HepG2 (cell line): ENCODE measurements around the gene MAP4K3. TPM values are rescaled to one million over a fixed set of nuclear protein-coding genes. Genes with fewer than 3 reads are reported as not detected.

Experiments
- ARNT2 ChIP-seq: sonication (generic); formaldehyde crosslinking; IDR thresholded peaks from 2 replicates; pipeline ENCODE4 v1.8.0; 2022; ENCODE audit warnings: mild to moderate bottlenecking, low read depth, missing genetic modification reagents, moderate library complexity
- CEBPB ChIP-seq: IDR thresholded peaks from 2 replicates; pipeline ENCODE4 v1.6.1; 2011; ENCODE audit warnings: low read depth, low read length, improper control_type of control experiment, borderline replicate concordance
- DNMT3B ChIP-seq: conservative IDR thresholded peaks from 2 replicates; pipeline ENCODE4 v1.6.1; 2016; ENCODE audit warnings: missing biosample characterization, control low read depth
- FOXA3 ChIP-seq: IDR thresholded peaks from 2 replicates; pipeline ENCODE4 v1.6.1; 2016; ENCODE audit warnings: missing genetic modification reagents, missing compliant biosample characterization
- FOXO1 ChIP-seq: sonication (generic); formaldehyde crosslinking; IDR thresholded peaks from 2 replicates; pipeline ENCODE4 v1.4.0; 2020; ENCODE audit warnings: missing genetic modification reagents
- RARA ChIP-seq: IDR thresholded peaks from 2 replicates; pipeline ENCODE4 v1.6.1; 2016; ENCODE audit warnings: missing genetic modification reagents, missing compliant biosample characterization
- SALL1 ChIP-seq: sonication (generic); formaldehyde crosslinking; IDR thresholded peaks from 2 replicates; pipeline ENCODE4 v1.8.0; 2022; ENCODE audit warnings: mild to moderate bottlenecking, missing genetic modification reagents
- SOX5 ChIP-seq: IDR thresholded peaks from 2 replicates; pipeline ENCODE4 v1.6.1; 2016; ENCODE audit warnings: borderline replicate concordance
- SOX6 ChIP-seq, 2 experiments: fragments of 450-650 bp in 1 of 2; sonication (generic) in 1 of 2; formaldehyde crosslinking in 1 of 2; IDR thresholded peaks; 2 replicates each; pipeline versions ENCODE4 v1.4.0 to v1.6.1; 2017 to 2020; ENCODE audit warnings: antibody characterized with exemption in 1 of 2, mild to moderate bottlenecking in 1 of 2, missing genetic modification reagents in 1 of 2
- ZBTB3 ChIP-seq: sonication (generic); formaldehyde crosslinking; IDR thresholded peaks from 2 replicates; pipeline ENCODE4 v1.4.0; 2020; ENCODE audit warnings: low read depth, mild to moderate bottlenecking, moderate library complexity, missing genetic modification reagents, borderline replicate concordance
- ZFX ChIP-seq: sonication (generic); formaldehyde crosslinking; IDR thresholded peaks from 2 replicates; pipeline ENCODE4 v1.4.0; 2020; ENCODE audit warnings: mild to moderate bottlenecking, low read depth, missing genetic modification reagents, moderate library complexity
- ZNF501 ChIP-seq: sonication (generic); formaldehyde crosslinking; IDR thresholded peaks from 2 replicates; pipeline ENCODE4 v1.5.1; 2020; ENCODE audit warnings: mild to moderate bottlenecking, moderate library complexity, missing genetic modification reagents
- ZNF556 ChIP-seq: sonication (generic); formaldehyde crosslinking; IDR thresholded peaks from 2 replicates; pipeline ENCODE4 v1.4.0; 2020; ENCODE audit warnings: mild to moderate bottlenecking, missing genetic modification reagents, borderline replicate concordance
- ZNF652 ChIP-seq: IDR thresholded peaks from 2 replicates; pipeline ENCODE4 v1.6.1; 2016; ENCODE audit warnings: low read depth, borderline replicate concordance
- ZNF792 ChIP-seq: IDR thresholded peaks from 2 replicates; pipeline ENCODE4 v1.6.1; 2016
- ZNF839 ChIP-seq: sonication (generic); formaldehyde crosslinking; IDR thresholded peaks from 2 replicates; pipeline ENCODE4 v1.4.0; 2020; ENCODE audit warnings: missing genetic modification reagents, mild to moderate bottlenecking, borderline replicate concordance
- polyA plus RNA-seq, 8 experiments: library from polyadenylated mRNA; depleted of rRNA in 3 of 8; stranded (reverse) in 7 of 8; unstranded in 1 of 8; fragments of >200 nt; fragmentation: Illumina TruSeq in 4 of 8; extraction: Trizol in 4 of 8; gene quantifications; 2 replicates each; pipeline versions ENCODE4 v1.2.1 to v1.2.3, GENCODE V29; 2011 to 2016; ENCODE audit warnings: low read depth in 4 of 8, missing spikeins in 1 of 8, mixed read lengths in 1 of 8; ENCODE audit not compliant: insufficient read depth in 1 of 8
- total RNA-seq, 5 experiments: library from RNA; depleted of rRNA; stranded (reverse); fragments of >200 nt; fragmentation: Illumina TruSeq; extraction: Trizol; gene quantifications; 2 replicates each; pipeline ENCODE4 v1.2.3, GENCODE V29; 2016; ENCODE audit warnings: low read depth in 1 of 5
- TF ChIP-seq, protein P1 (sequence below), 2 experiments: sonication (generic) in 1 of 2; formaldehyde crosslinking in 1 of 2; IDR thresholded peaks; 2 replicates each; pipeline versions ENCODE4 v1.4.0 to v1.6.1; 2016 to 2020; ENCODE audit warnings: borderline replicate concordance in 1 of 2, low read depth in 1 of 2, mild to moderate bottlenecking in 1 of 2, missing genetic modification reagents in 1 of 2
- TF ChIP-seq, protein P2 (sequence below): IDR thresholded peaks from 2 replicates; pipeline ENCODE4 v1.6.1; 2016; ENCODE audit warnings: low read depth
- TF ChIP-seq, protein P3 (sequence below): sonication (generic); formaldehyde crosslinking; IDR thresholded peaks from 2 replicates; pipeline ENCODE4 v1.4.0; 2020; ENCODE audit warnings: missing genetic modification reagents, borderline replicate concordance
- TF ChIP-seq, protein P4 (sequence below): IDR thresholded peaks from 2 replicates; pipeline ENCODE4 v1.6.1; 2016; ENCODE audit warnings: missing genetic modification reagents, missing compliant biosample characterization

Gene MAP4K3
- total and polyA plus RNA-seq, 2 of the 13 experiments (the other 11 are each of a cell fraction or from before 2014, with no cell fraction given) = 45.9 to 53.2 TPM

DNA sequence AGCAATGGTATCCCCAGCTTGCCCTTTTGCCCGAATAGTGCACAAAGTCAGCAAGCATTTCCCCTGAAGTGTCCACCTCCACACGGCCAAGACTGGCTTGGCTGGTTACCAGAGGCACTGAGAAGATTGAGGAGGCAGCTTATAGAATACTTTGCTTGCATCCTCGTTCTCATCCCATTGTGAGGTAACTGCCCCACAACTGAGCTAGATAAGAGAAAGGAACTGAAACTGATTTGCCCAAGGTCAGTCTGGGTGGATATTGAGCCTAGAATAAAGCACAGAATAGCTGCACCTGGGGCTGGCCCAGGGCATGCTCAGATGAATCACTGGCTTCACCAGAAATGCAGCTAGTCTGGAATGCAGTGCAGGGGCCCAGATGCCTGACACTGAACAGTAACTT lies 32.7 kb upstream of the MAP4K3 start (continued):
- peak; percentile 60; the same call in 1 of the 2 replicates for TF ChIP-seq ZNF556 (CRISPR knock-in tag)
- TF ChIP-seq, protein P1, sequence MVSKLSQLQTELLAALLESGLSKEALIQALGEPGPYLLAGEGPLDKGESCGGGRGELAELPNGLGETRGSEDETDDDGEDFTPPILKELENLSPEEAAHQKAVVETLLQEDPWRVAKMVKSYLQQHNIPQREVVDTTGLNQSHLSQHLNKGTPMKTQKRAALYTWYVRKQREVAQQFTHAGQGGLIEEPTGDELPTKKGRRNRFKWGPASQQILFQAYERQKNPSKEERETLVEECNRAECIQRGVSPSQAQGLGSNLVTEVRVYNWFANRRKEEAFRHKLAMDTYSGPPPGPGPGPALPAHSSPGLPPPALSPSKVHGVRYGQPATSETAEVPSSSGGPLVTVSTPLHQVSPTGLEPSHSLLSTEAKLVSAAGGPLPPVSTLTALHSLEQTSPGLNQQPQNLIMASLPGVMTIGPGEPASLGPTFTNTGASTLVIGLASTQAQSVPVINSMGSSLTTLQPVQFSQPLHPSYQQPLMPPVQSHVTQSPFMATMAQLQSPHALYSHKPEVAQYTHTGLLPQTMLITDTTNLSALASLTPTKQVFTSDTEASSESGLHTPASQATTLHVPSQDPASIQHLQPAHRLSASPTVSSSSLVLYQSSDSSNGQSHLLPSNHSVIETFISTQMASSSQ (IDR thresholded peaks at IDR 0.05; ENCODE audit: low read depth) = no peak
- TF ChIP-seq, protein P1 (CRISPR knock-in tag; IDR thresholded peaks at IDR 0.05; ENCODE audit: borderline replicate concordance) = 0 out of 2 replicates have a peak, but pooled peaks have one; percentile 45
- peak; percentile 57 for TF ChIP-seq RARA
- no peak for TF ChIP-seq ZNF652 (CRISPR knock-in tag)
- peak; percentile 71; the same call in 1 of the 2 replicates for TF ChIP-seq SOX5 (CRISPR knock-in tag)
- TF ChIP-seq SOX6 (IDR thresholded peaks at IDR 0.05) = no peak
- peak; percentile 66 for TF ChIP-seq SOX6 (CRISPR knock-in tag; IDR thresholded peaks at IDR 0.05)
- TF ChIP-seq ZNF792 (CRISPR knock-in tag) = peak; percentile 44; the same call in 1 of the 2 replicates
- peak; percentile 58 for TF ChIP-seq FOXA3 (CRISPR knock-in tag)
- 0 out of 2 replicates have a peak, but pooled peaks have one; percentile 25 for TF ChIP-seq CEBPB
- TF ChIP-seq ZNF839 (CRISPR knock-in tag) = no peak
- TF ChIP-seq, protein P2, sequence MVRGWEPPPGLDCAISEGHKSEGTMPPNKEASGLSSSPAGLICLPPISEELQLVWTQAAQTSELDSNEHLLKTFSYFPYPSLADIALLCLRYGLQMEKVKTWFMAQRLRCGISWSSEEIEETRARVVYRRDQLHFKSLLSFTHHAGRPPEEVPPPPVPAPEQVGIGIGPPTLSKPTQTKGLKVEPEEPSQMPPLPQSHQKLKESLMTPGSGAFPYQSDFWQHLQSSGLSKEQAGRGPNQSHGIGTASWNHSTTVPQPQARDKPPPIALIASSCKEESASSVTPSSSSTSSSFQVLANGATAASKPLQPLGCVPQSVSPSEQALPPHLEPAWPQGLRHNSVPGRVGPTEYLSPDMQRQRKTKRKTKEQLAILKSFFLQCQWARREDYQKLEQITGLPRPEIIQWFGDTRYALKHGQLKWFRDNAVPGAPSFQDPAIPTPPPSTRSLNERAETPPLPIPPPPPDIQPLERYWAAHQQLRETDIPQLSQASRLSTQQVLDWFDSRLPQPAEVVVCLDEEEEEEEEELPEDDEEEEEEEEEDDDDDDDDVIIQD (CRISPR knock-in tag) = peak; percentile 89
- 0 out of 2 replicates have a peak, but pooled peaks have one; percentile 20 for TF ChIP-seq ZBTB3
- 0 out of 2 replicates have a peak, but pooled peaks have one; percentile 23 for TF ChIP-seq DNMT3B (CRISPR knock-in tag)
- TF ChIP-seq SALL1 (CRISPR knock-in tag) = peak; percentile 94
- peak; percentile 22; the same call in 1 of the 2 replicates for TF ChIP-seq ARNT2 (CRISPR knock-in tag)
- peak; percentile 35; the same call in 1 of the 2 replicates for TF ChIP-seq FOXO1 (CRISPR knock-in tag)
- TF ChIP-seq, protein P3, sequence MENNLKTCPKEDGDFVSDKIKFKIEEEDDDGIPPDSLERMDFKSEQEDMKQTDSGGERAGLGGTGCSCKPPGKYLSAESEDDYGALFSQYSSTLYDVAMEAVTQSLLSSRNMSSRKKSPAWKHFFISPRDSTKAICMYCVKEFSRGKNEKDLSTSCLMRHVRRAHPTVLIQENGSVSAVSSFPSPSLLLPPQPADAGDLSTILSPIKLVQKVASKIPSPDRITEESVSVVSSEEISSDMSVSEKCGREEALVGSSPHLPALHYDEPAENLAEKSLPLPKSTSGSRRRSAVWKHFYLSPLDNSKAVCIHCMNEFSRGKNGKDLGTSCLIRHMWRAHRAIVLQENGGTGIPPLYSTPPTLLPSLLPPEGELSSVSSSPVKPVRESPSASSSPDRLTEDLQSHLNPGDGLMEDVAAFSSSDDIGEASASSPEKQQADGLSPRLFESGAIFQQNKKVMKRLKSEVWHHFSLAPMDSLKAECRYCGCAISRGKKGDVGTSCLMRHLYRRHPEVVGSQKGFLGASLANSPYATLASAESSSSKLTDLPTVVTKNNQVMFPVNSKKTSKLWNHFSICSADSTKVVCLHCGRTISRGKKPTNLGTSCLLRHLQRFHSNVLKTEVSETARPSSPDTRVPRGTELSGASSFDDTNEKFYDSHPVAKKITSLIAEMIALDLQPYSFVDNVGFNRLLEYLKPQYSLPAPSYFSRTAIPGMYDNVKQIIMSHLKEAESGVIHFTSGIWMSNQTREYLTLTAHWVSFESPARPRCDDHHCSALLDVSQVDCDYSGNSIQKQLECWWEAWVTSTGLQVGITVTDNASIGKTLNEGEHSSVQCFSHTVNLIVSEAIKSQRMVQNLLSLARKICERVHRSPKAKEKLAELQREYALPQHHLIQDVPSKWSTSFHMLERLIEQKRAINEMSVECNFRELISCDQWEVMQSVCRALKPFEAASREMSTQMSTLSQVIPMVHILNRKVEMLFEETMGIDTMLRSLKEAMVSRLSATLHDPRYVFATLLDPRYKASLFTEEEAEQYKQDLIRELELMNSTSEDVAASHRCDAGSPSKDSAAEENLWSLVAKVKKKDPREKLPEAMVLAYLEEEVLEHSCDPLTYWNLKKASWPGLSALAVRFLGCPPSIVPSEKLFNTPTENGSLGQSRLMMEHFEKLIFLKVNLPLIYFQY (CRISPR knock-in tag) = peak; percentile 40; the same call in 1 of the 2 replicates
- peak; percentile 55; the same call in 1 of the 2 replicates for TF ChIP-seq ZNF501 (CRISPR knock-in tag)
- TF ChIP-seq, protein P4, sequence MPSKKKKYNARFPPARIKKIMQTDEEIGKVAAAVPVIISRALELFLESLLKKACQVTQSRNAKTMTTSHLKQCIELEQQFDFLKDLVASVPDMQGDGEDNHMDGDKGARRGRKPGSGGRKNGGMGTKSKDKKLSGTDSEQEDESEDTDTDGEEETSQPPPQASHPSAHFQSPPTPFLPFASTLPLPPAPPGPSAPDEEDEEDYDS (CRISPR knock-in tag) = peak; percentile 33; the same call in 1 of the 2 replicates
- peak; percentile 27; the same call in 1 of the 2 replicates for TF ChIP-seq ZFX (CRISPR knock-in tag)
